Astrocyte (in vitro differentiated cells and primary cell): ENCODE results near the gene DHRS3. TPM values are rescaled to one million over a fixed set of nuclear protein-coding genes. Genes with fewer than 3 reads are reported as not detected.

ENCODE experiments used
- DNase-seq: peaks from one replicate; pipeline ENCODE4 v3.0.0-alpha.2; 2010; ENCODE audit warnings: low read depth
- FAIRE-seq: peaks from 2 replicates; lab custom pipeline; 2011; peaks lifted over from hg19 to GRCh38; lab: Jason Lieb, UNC
- H2AFZ ChIP-seq: 2 replicates; pipeline ENCODE4 v1.6.0; 2012; ENCODE audit warnings: low read depth, low read length, inconsistent platforms
- H3K27ac ChIP-seq: 2 replicates; pipeline ENCODE4 v1.5.1; 2011; ENCODE audit warnings: low read depth, low read length, inconsistent platforms
- H3K27me3 ChIP-seq: 2 replicates; pipeline ENCODE4 v1.6.0; 2011; ENCODE audit warnings: low read length, inconsistent platforms; ENCODE audit not compliant: insufficient read depth
- H3K36me3 ChIP-seq: 2 replicates; pipeline ENCODE4 v1.5.1; 2011; ENCODE audit warnings: low read length, inconsistent platforms; ENCODE audit not compliant: insufficient read depth
- H3K4me1 ChIP-seq: 2 replicates; pipeline ENCODE4 v1.5.1; 2011; ENCODE audit warnings: low read length, inconsistent platforms; ENCODE audit not compliant: insufficient read depth
- H3K4me2 ChIP-seq: 2 replicates; pipeline ENCODE4 v1.6.0; 2012; ENCODE audit warnings: low read length, inconsistent platforms
- H3K4me3 ChIP-seq: 2 replicates; pipeline ENCODE4 v1.5.1; 2011; ENCODE audit warnings: low read depth, mild to moderate bottlenecking, low read length, inconsistent platforms; ENCODE audit not compliant: insufficient read depth
- H3K79me2 ChIP-seq: 2 replicates; pipeline ENCODE4 v1.6.0; 2012; ENCODE audit warnings: mild to moderate bottlenecking, low read length, inconsistent platforms; ENCODE audit not compliant: insufficient read depth
- H3K9ac ChIP-seq: 2 replicates; pipeline ENCODE4 v1.6.0; 2012; ENCODE audit warnings: mild to moderate bottlenecking, low read length, inconsistent platforms
- H3K9me3 ChIP-seq: 2 replicates; pipeline ENCODE4 v1.5.1; 2012; ENCODE audit warnings: low read depth, mild to moderate bottlenecking, low read length, inconsistent platforms; ENCODE audit not compliant: insufficient read depth
- H4K20me1 ChIP-seq: 2 replicates; pipeline ENCODE4 v1.6.0; 2012; ENCODE audit warnings: low read length, inconsistent platforms; ENCODE audit not compliant: insufficient read depth
- H3K27ac Mint-ChIP-seq: one replicate; pipeline ENCODE4 v1.8.0; 2021; ENCODE audit warnings: mild to moderate bottlenecking, mixed read lengths; ENCODE audit not compliant: unreplicated experiment
- H3K27me3 Mint-ChIP-seq: one replicate; pipeline ENCODE4 v1.8.0; 2021; ENCODE audit warnings: low read depth, mixed read lengths; ENCODE audit not compliant: unreplicated experiment
- H3K36me3 Mint-ChIP-seq: one replicate; pipeline ENCODE4 v1.8.0; 2021; ENCODE audit warnings: low read depth, mixed read lengths; ENCODE audit not compliant: unreplicated experiment
- H3K4me1 Mint-ChIP-seq: one replicate; pipeline ENCODE4 v1.8.0; 2021; ENCODE audit warnings: low read depth, mixed read lengths; ENCODE audit not compliant: unreplicated experiment
- H3K4me3 Mint-ChIP-seq: one replicate; pipeline ENCODE4 v1.8.0; 2021; ENCODE audit warnings: mild to moderate bottlenecking, moderate library complexity, mixed read lengths; ENCODE audit not compliant: unreplicated experiment
- H3K9me3 Mint-ChIP-seq: one replicate; pipeline ENCODE4 v1.8.0; 2021; ENCODE audit warnings: mild to moderate bottlenecking, mixed read lengths; ENCODE audit not compliant: unreplicated experiment
- CTCF ChIP-seq: IDR thresholded peaks from 2 replicates; pipeline ENCODE4 v1.5.1; 2011; ENCODE audit warnings: low read depth, mild to moderate bottlenecking, inconsistent platforms, low read length, moderate library complexity; ENCODE audit not compliant: insufficient read depth
- EZH2 ChIP-seq: IDR thresholded peaks from 2 replicates; pipeline ENCODE4 v1.6.1; 2012; ENCODE audit warnings: mild to moderate bottlenecking, low read length, inconsistent platforms; ENCODE audit not compliant: insufficient read depth
- total RNA-seq: library from RNA; stranded (reverse); gene quantifications from 2 replicates; pipeline ENCODE4 v1.2.1, GENCODE V29; 2021

The DHRS3 gene
- total RNA-seq, 1 donor from 2014 or later: 3.4 TPM

GRCh38 chr1:12637693-12638092 lies 19.7 kb upstream of the DHRS3 start:
- H3K9ac ChIP-seq: no peak overlapping the region
- DNase-seq: no peak
- H3K4me2 ChIP-seq: no peak overlapping the region
- TF ChIP-seq EZH2 (no peak), CTCF (no peak)
- H4K20me1 ChIP-seq: no peaks in the 10 kb centered on the region
- no peaks in the 10 kb centered on the region for H3K36me3 ChIP-seq
- no peak overlapping the region for H3K27ac ChIP-seq
- no peak for FAIRE-seq
- H3K79me2 ChIP-seq: no peaks in the 10 kb centered on the region
- peaks cover 11% of the 10 kb centered on the region for H3K9me3 ChIP-seq
- no peak overlapping the region for H3K4me3 ChIP-seq
- Mint-ChIP-seq H3K9me3 (peaks cover 42% of the 10 kb centered on the region), H3K4me3 (no peak overlapping the region), H3K27me3 (no peaks in the 10 kb centered on the region), H3K36me3 (peaks cover 2% of the 10 kb centered on the region), H3K27ac (no peak overlapping the region), H3K4me1 (peaks cover 1% of the 10 kb centered on the region)
- H3K27me3 ChIP-seq: no peaks in the 10 kb centered on the region
- no peaks in the 10 kb centered on the region for H3K4me1 ChIP-seq
- no peak overlapping the region for H2AFZ ChIP-seq

DNA sequence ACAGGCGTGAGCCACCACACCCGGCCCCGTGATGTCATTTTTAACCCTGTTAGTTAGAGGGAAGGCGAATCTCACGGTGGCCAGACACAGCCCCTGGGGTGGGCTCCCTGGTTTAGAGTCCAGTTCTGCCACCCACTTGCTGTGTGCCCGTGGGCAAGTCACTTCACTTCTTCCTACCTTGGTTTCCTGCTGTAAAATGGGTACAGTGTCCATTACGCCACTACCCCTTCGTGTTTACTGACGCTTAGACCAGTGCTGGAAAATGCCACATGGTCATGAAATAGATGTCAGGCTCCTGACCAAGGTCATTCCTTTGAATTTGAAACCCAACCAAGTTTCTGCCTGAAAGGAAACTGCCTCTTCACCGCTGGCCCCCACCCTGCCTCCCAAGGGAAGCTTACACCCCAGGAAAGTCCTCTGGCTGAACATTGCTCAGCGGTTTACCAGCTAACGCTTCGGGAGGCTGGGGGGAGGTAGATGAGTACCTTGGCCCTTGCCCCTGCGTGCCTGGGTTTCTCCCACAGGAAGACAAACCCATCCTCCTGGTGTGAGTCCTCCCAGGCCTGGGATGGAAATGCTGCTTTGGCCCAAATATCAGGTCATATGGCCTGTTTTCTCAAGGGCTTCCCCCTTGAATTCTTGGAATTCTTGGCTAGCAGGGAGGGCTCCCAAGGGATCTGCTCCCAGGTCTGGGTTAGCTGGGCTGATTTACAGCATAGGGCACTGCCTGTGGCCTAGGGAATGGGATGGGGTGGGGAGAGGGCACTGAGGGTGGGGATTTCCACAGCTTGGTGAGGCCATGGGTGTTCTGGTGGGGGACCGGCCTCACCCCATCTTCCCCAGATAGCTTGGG lies 18.3 kb upstream of the DHRS3 start:
- no peaks in the 10 kb centered on the region for H4K20me1 ChIP-seq
- DNase-seq (peak; percentile 64), FAIRE-seq (no peak)
- Mint-ChIP-seq H3K9me3 (peaks cover 36% of the 10 kb centered on the region), H3K27me3 (no peaks in the 10 kb centered on the region), H3K36me3 (peaks cover 2% of the 10 kb centered on the region), H3K4me3 (no peak overlapping the region), H3K4me1 (peaks cover 1% of the 10 kb centered on the region), H3K27ac (no peak overlapping the region)
- no peak overlapping the region for H3K9ac ChIP-seq
- TF ChIP-seq EZH2 (no peak), CTCF (no peak)
- H3K27me3 ChIP-seq: no peaks in the 10 kb centered on the region
- H3K36me3 ChIP-seq: no peaks in the 10 kb centered on the region
- peaks cover 11% of the 10 kb centered on the region for H3K9me3 ChIP-seq
- no peak overlapping the region for H3K4me3 ChIP-seq
- no peak overlapping the region for H3K4me2 ChIP-seq
- no peaks in the 10 kb centered on the region for H3K4me1 ChIP-seq
- no peak overlapping the region for H3K27ac ChIP-seq
- H2AFZ ChIP-seq: no peak overlapping the region
- H3K79me2 ChIP-seq: no peaks in the 10 kb centered on the region

GRCh38 chr1:12634696-12635202 lies 16.7 kb upstream of the DHRS3 start:
- no peaks in the 10 kb centered on the region for H3K79me2 ChIP-seq
- no peaks in the 10 kb centered on the region for H4K20me1 ChIP-seq
- H3K9ac ChIP-seq: no peak overlapping the region
- DNase-seq: no peak
- H3K4me3 Mint-ChIP-seq: no peak overlapping the region
- H3K36me3 ChIP-seq: no peaks in the 10 kb centered on the region
- peaks cover 1% of the 10 kb centered on the region for H3K27me3 Mint-ChIP-seq
- peaks cover 2% of the 10 kb centered on the region for H3K36me3 Mint-ChIP-seq
- H3K9me3 Mint-ChIP-seq: peaks cover 21% of the 10 kb centered on the region
- H3K27me3 ChIP-seq: peaks cover 3% of the 10 kb centered on the region
- no peak overlapping the region for H3K4me2 ChIP-seq
- peaks cover 1% of the 10 kb centered on the region for H3K4me1 Mint-ChIP-seq
- peaks cover 4% of the 10 kb centered on the region for H3K9me3 ChIP-seq
- no peak overlapping the region for H2AFZ ChIP-seq
- no peak overlapping the region for H3K27ac Mint-ChIP-seq
- H3K27ac ChIP-seq: no peak overlapping the region
- FAIRE-seq: no peak
- TF ChIP-seq CTCF (no peak), EZH2 (no peak)
- no peak overlapping the region for H3K4me3 ChIP-seq
- no peaks in the 10 kb centered on the region for H3K4me1 ChIP-seq
